ENCODE results near the gene CHODL.

Gene CHODL

DNA sequence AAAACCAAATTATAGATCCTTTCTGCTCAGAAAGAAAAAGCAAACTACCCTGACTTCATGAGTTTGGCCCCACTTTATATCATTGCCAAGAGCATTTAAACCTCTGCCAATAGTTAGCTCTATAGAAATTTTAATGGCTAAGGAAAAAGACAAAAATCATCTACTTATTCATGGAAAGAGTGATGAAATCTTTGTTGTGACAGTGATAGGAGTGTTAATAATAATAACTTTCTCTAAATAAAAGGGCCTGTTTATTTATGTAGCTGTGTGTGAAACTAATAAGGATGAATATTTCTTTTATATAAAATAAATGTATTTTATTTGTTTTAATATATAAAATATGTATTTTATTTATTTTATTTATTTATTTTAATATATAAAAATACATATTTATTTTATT lies 6.4 kb downstream of the CHODL start:
- H3K4me3 ChIP-seq (ENCODE audit: low read length) = no peak overlapping the region
- no peak overlapping the region for H3K4me2 ChIP-seq (ENCODE audit: low read depth, low read length)
- no peak for DNase-seq
- no peaks in the 10 kb centered on the region for H3K9me2 ChIP-seq (replicated peaks; ENCODE audit: insufficient read depth, low read length)
- no peak overlapping the region for H3K9ac ChIP-seq (ENCODE audit: low read length)
- peaks cover 9% of the 10 kb centered on the region for H3K4me1 ChIP-seq (ENCODE audit: low read length)
- no peaks in the 10 kb centered on the region for H3K36me3 ChIP-seq (replicated peaks; ENCODE audit: insufficient read depth, low read length)
- no peak overlapping the region for H3K27ac ChIP-seq (ENCODE audit: low read length)
- H3K79me2 ChIP-seq (ENCODE audit: low read length) = no peaks in the 10 kb centered on the region
- TF ChIP-seq, protein P1, sequence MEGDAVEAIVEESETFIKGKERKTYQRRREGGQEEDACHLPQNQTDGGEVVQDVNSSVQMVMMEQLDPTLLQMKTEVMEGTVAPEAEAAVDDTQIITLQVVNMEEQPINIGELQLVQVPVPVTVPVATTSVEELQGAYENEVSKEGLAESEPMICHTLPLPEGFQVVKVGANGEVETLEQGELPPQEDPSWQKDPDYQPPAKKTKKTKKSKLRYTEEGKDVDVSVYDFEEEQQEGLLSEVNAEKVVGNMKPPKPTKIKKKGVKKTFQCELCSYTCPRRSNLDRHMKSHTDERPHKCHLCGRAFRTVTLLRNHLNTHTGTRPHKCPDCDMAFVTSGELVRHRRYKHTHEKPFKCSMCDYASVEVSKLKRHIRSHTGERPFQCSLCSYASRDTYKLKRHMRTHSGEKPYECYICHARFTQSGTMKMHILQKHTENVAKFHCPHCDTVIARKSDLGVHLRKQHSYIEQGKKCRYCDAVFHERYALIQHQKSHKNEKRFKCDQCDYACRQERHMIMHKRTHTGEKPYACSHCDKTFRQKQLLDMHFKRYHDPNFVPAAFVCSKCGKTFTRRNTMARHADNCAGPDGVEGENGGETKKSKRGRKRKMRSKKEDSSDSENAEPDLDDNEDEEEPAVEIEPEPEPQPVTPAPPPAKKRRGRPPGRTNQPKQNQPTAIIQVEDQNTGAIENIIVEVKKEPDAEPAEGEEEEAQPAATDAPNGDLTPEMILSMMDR (IDR thresholded peaks at IDR 0.05; ENCODE audit: low read length) = no peak
- H3K27me3 ChIP-seq (replicated peaks; ENCODE audit: insufficient read depth, low read length) = no peaks in the 10 kb centered on the region
- H3F3A ChIP-seq (ENCODE audit: insufficient read depth, low read length) = peaks cover 6% of the 10 kb centered on the region; the same call in 1 of the 2 replicates
- no peaks in the 10 kb centered on the region for H3K9me3 ChIP-seq (replicated peaks; ENCODE audit: insufficient read depth, low read length)
- no peak overlapping the region for H2AFZ ChIP-seq (ENCODE audit: low read length)
- no peaks in the 10 kb centered on the region for H4K20me1 ChIP-seq (ENCODE audit: insufficient read depth, low read length)

DNA sequence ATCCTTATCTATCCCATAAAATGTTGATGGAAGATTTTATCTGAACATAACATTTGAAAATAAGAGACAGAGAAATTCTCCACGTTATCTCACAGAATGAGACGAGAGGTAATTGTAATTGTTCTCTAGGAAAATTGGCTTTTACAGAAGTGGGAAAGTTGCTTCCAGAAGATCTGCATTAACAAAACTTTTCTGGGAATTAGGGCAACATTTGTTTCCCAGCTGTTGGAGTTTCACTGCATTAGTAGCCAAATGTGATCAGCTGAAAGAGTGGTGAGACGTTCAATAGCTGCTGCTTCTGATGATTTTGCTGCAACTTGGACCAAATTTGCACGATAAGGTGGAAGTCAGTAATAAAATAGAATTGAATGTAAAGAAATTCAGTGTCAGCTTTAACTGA lies 7.6 kb downstream of the CHODL start:
- DNase-seq = no peak
- Histone ChIP-seq H3K4me3 (ENCODE audit: low read length) (no peak overlapping the region), H2AFZ (ENCODE audit: low read length) (no peak overlapping the region), H3K79me2 (ENCODE audit: low read length) (no peaks in the 10 kb centered on the region), H3K9me3 (replicated peaks; ENCODE audit: insufficient read depth, low read length) (no peaks in the 10 kb centered on the region), H3K9me2 (replicated peaks; ENCODE audit: insufficient read depth, low read length) (no peaks in the 10 kb centered on the region), H3K27ac (ENCODE audit: low read length) (no peak overlapping the region), H3K36me3 (replicated peaks; ENCODE audit: insufficient read depth, low read length) (no peaks in the 10 kb centered on the region), H3K4me1 (ENCODE audit: low read length) (peaks cover 9% of the 10 kb centered on the region), H3F3A (ENCODE audit: insufficient read depth, low read length) (peaks cover 6% of the 10 kb centered on the region; the same call in 1 of the 2 replicates), H3K9ac (ENCODE audit: low read length) (no peak overlapping the region), H3K27me3 (replicated peaks; ENCODE audit: insufficient read depth, low read length) (no peaks in the 10 kb centered on the region), H3K4me2 (ENCODE audit: low read depth, low read length) (no peak overlapping the region), H4K20me1 (ENCODE audit: insufficient read depth, low read length) (no peaks in the 10 kb centered on the region)
- TF ChIP-seq EZH2phosphoT487 (IDR thresholded peaks at IDR 0.05; ENCODE audit: low read length) (no peak), EZH2 (optimal IDR thresholded peaks at IDR 0.05; ENCODE audit: low read depth, low read length) (no peak)
- TF ChIP-seq, protein P1 (IDR thresholded peaks at IDR 0.05; ENCODE audit: low read length) = no peak

DNA sequence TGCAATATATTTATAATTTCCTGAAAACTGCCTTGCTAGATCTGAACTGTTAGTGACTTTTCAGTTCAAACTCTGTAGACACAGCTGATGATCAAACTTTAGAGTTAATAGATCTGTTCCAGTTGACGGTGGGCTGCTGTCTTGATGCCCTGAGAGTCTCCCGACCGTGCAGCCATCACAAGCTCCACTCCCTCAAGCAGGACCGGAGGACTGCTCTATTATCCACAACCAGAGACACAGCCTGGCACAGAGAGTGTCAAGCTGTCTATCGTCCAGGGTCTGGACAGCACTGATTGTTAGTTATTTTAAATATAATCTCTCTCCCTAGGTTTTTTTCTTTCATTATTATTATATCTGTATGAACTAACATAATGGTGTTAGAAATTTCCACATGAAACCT lies 8.0 kb downstream of the CHODL start:
- H3K9ac ChIP-seq (ENCODE audit: low read length) = no peak overlapping the region
- no peaks in the 10 kb centered on the region for H3K27me3 ChIP-seq (replicated peaks; ENCODE audit: insufficient read depth, low read length)
- no peak for DNase-seq
- H3K27ac ChIP-seq (ENCODE audit: low read length) = no peak overlapping the region
- H3K4me2 ChIP-seq (ENCODE audit: low read depth, low read length) = no peak overlapping the region
- H2AFZ ChIP-seq (ENCODE audit: low read length) = no peak overlapping the region
- no peaks in the 10 kb centered on the region for H3K36me3 ChIP-seq (replicated peaks; ENCODE audit: insufficient read depth, low read length)
- H3K4me1 ChIP-seq (ENCODE audit: low read length) = peaks cover 9% of the 10 kb centered on the region
- H3K9me3 ChIP-seq (replicated peaks; ENCODE audit: insufficient read depth, low read length) = no peaks in the 10 kb centered on the region
- H3K9me2 ChIP-seq (replicated peaks; ENCODE audit: insufficient read depth, low read length) = no peaks in the 10 kb centered on the region
- TF ChIP-seq EZH2phosphoT487 (IDR thresholded peaks at IDR 0.05; ENCODE audit: low read length) (no peak), EZH2 (optimal IDR thresholded peaks at IDR 0.05; ENCODE audit: low read depth, low read length) (no peak)
- TF ChIP-seq, protein P1 (IDR thresholded peaks at IDR 0.05; ENCODE audit: low read length) = no peak
- no peaks in the 10 kb centered on the region for H4K20me1 ChIP-seq (ENCODE audit: insufficient read depth, low read length)
- H3K4me3 ChIP-seq (ENCODE audit: low read length) = no peak overlapping the region
- peaks cover 6% of the 10 kb centered on the region; the same call in 1 of the 2 replicates for H3F3A ChIP-seq (ENCODE audit: insufficient read depth, low read length)
- H3K79me2 ChIP-seq (ENCODE audit: low read length) = no peaks in the 10 kb centered on the region
